Right hindlimb (tissue), 1 donor: ENCODE results near the gene USP30.
"Not testable (repeated sequence)": the region's sequence is repeated elsewhere in the genome, so short reads cannot be mapped to it uniquely, and the experiment has no call there.

Experiments
- DNase-seq: peaks from one replicate; pipeline ENCODE4 v3.0.0-alpha.2; 2018

Gene USP30, protein sequence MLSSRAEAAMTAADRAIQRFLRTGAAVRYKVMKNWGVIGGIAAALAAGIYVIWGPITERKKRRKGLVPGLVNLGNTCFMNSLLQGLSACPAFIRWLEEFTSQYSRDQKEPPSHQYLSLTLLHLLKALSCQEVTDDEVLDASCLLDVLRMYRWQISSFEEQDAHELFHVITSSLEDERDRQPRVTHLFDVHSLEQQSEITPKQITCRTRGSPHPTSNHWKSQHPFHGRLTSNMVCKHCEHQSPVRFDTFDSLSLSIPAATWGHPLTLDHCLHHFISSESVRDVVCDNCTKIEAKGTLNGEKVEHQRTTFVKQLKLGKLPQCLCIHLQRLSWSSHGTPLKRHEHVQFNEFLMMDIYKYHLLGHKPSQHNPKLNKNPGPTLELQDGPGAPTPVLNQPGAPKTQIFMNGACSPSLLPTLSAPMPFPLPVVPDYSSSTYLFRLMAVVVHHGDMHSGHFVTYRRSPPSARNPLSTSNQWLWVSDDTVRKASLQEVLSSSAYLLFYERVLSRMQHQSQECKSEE

DNA sequence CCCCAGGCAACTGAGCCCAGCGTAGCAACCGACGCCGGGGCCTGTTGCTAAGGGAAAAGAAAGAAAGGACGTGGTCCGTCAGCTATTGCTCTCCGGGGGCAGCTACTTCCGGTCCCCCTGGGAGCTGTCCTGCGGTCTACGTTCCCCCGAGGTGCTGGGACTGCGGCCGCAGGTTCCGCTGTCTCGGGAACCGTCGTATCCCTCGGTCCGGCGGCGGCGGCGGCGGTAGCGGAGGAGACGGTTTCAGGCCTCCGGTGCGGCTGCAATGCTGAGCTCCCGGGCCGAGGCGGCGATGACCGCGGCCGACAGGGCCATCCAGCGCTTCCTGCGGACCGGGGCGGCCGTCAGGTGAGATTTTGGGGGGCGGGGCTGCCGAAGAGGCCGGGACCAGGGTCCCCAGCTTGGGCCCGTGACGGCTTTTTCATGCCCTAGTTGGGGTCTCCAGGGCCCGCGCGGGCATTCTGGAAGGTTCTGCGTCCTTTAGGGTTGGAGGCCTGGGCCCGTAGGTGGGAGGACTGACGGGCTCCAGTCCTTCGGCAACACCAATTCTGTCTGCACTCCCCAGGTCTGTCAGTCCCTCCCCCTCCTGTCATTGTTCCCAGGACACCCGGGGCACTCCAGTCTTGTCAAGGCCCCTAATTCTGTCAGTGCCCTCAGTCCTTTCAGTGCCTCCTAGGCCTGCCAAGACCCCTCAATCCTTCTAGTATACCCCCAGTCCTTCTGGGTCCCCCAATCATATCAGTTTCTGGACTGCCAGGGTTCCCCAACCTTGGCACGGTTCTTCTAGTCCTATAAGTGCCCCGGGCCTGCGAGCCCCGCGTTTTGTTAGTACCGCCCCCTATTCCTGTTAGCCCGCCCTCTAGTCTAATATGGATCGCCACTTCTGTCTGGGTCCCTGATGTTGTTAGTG is at the start of gene USP30:
Gene USP30, plus strand, starts transcription at position 163 of the 910 bp plus-strand sequence. Its CDS starts 103 bp downstream, at position 266.
- DNase-seq, result peak; percentile 87

DNA sequence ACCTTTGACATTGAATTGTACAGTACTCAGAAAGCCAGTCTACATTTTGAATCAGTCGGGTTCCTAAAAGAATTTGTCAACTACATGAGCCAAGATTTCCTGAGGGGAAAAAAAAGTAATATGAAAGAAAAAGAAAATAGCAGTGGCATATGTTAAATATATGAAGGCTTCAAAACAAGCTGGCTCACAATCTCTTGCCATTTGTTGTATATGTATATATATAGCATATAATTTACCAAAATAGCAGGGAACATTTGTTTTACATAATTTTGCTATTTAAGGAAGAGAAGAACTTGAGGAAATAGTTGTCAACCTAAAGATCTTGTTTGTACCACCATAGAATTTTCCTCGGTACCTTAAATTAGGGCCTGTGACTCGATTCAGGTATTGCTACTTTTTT is 48.4 kb upstream of the USP30 start:
- no peak for DNase-seq

- DNase-seq, result no peak
Measured at GRCh38 chr12:109009766-109010165, 42.6 kb upstream of the USP30 start.

- DNase-seq, result no peak
Measured at GRCh38 chr12:109010259-109010658, 42.1 kb upstream of the USP30 start.

DNA sequence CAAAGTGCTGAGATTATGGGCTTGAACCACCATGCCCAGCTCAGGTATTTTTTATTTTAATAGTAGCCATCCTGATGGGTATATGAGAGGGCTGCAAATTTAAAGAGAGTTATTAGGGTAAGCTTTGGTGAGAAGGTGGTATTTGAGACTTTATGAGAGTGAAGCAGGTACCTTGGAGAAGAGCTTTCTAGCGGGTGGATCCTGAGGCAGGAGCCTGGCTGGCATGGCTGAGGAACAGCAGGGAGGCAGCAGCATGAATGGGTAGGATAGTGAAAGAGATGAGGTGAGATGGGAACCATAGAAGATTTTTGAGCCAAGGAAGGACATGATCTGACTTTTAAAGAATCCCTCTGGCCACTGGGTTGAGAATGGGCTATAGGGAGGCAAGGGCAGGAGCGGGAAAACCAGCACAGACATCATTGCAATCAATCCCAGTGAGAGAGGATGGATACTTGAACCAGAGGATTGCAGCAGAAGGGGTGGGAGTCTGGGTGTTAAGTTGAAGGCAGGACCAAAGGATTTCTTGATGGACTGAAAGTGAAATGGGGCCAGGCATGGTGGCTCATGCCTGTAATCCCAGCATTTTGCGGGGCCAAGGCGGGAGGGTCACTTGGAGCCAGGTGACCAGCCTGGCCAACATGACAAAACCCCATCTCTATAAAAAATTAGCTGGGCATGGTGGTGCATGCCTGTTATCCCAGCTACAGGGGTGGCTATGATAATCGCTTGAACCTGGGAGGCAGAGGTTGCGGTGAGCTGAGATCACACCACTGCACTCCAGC is 37.2 kb upstream of the USP30 start:
- no peak for DNase-seq

DNA sequence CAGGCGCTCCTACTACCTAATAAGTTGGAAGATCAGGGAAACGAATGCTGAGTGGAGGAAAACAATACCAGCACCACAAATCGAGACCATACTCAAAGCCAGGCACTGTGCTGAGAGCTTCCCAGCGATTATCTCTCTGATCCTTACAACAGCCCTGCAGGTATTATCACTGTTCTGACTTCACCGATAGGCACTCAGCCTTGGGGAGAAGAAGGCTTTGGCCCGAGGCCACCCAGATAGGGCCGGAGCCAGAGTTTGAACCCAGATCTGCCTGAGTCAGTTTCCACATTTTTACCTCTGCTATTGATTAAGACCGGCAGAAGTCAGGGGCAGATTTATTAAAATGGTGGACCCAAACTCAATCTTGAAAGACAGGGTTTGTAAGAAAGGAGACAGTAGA is 36.4 kb upstream of the USP30 start:
- DNase-seq, result no peak

DNA sequence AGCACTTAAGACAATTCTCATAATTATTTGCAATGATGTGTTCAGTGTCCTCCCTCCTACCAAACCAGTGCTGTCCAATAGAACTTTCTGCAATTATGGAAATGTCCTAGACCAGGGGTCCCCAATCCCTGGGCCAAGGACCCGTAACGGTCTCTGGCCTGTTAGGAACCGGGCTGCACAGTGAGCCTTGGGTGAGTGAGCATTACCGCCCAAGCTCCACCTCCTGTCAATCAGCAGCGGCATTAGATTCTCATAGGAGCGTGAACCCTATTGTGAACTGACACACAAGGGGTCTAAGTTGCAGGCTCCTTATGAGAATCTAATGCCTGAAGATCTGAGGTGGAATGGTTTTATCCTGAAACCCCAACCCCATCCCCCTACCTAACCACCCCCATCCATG is 35.4 kb upstream of the USP30 start:
- no peak for DNase-seq

GRCh38 chr12:109018296-109018695 is 34.1 kb upstream of the USP30 start:
- DNase-seq, result no peak

- DNase-seq, result no peak
Measured at GRCh38 chr12:109020146-109020795, 32.1 kb upstream of the USP30 start.

GRCh38 chr12:109020796-109021380 is 31.5 kb upstream of the USP30 start, which contains the start of gene SVOP:
SVOP (minus strand) TSS chr12:109021068; CDS start chr12:109020868, 200 bp downstream.
- DNase-seq, result peak; percentile 90

DNA sequence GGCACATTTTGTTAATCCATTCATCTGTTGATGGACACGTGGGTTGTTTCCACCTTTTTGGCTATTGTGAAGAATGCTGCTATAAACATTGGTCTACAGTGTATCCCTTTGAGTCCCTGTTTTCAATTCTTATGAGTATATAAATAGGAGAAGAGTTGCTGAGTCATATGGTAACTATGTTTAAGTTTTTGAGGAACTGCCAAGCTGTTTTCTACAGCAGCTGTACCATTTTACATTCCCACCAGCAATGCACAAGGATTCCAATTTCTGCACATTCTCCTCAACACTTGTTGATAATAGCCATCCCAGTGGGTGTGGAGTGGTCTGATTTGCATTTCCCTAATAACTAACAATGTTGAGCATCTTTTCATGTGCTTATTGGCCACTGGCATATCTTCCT is 24.6 kb upstream of the USP30 start:
- DNase-seq, result no peak

DNA sequence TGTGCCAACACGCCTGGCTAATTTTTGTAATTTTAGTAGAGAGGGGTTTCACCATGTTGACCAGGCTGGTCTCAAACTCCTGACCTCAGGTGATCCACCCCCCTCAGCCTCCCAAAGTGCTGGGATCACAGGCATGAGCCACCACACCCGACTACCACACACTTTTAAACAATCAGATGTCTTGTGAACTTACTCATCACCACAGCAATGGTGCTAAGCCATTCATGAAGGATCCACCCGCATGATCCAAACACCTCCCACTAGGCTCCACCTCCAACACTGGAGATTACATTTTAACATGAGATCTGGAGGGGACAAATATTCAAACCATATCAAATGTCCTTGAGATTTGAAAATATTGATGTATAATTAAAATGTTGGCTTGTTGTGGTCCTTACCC is 23.8 kb upstream of the USP30 start:
- DNase-seq, result not testable (repeated sequence)

DNA sequence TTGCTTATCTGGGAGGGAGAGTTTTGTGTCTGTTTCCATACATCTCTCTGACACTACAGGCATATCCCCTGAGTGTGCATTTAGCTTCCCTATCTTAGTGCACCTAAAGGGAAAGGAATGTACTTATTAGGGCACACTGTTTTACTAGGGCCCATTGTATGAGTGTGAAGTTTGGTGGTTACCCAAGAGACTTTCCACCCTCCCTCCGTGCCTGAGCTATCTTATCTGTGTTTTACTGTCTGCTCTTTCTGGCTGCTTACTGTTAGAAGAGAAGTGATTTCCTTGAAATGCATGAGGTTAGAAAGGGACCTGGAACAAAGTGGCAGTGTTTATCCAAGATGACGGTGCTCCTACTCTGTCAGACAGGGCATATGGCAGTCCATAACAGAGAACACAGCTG is 23.0 kb upstream of the USP30 start:
- DNase-seq, result no peak

DNA sequence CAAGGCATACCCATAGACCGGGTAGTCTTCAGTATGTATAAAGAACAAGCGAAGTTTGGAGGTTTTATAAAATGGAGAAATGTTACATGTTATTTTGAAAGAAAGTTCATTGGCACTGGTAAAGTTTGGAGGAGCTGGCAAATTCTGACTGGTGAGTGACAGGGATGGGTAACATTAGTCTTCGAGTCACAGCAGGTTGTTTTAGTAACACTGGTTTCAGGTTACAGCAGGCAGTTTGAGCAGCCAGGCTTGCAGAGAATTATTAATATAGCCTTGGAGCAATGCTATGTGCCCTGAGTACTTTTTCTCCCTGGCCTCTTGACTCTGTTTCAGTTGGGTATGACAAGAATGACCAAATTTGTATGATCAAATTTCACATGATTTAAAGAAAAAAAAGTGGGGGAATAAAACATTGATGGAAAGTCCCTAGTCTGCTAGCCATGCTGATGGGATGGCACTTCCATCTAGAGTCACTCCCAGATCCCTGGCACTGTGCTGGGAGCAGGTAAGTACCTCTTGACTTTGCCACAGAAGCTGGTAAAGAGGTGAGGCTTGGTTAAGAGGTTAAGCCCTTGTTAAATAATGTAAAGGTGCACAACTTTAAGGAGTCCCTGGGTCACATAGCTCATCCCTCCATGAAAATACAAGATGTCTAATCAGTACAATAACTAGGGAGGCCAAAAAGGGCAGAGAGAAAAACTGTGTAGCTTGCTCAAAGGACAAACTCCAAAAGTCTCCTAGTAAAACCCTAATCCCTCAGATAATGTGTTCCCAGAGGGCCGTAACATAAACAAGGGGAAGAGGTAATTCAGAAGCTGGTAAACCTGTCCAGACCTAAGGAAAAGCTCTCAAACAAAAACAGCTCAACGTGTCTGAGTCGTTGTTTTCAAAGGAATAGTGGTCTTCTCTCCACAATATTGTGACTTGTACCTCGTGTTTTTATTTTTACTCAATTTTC is 18.9 kb upstream of the USP30 start:
- no peak for DNase-seq

- DNase-seq, result no peak
Measured at GRCh38 chr12:109036975-109037374, 15.4 kb upstream of the USP30 start.

GRCh38 chr12:109044241-109044640 is 8.1 kb upstream of the USP30 start:
- DNase-seq, result no peak

DNA sequence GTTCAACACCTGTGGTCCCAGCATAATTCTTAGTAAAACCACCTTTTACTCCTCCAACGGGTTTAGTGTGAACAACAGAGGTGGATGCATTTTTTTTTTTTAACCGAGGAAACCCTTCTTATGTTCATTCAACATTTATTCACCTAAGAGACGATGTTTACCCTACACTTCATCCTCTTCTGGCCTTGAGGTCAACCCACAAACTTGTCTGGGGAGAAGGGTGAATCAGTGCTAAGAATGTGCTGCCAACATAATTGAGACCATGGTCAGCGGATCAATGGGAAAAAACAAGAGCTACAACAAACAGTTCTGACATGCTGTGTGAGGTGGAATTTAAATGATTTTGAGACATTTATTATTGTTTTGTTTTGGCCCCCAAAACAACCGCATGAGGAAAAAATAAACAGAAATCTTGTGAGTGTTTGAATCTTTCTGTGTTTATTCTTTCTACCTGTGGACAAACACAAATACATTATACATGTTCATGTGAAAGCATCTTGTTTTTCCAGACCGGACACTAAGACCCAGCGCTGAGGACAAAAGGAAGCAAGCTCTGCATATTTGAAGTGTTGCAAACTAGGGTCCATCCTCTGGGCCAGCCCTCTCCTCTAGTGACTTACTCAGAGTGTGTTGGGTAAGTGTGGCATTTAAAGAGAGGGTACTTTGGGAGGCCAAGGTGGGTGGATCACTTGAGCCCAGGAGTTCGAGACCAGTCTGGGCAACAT is 5.1 kb upstream of the USP30 start:
- DNase-seq, result no peak

DNA sequence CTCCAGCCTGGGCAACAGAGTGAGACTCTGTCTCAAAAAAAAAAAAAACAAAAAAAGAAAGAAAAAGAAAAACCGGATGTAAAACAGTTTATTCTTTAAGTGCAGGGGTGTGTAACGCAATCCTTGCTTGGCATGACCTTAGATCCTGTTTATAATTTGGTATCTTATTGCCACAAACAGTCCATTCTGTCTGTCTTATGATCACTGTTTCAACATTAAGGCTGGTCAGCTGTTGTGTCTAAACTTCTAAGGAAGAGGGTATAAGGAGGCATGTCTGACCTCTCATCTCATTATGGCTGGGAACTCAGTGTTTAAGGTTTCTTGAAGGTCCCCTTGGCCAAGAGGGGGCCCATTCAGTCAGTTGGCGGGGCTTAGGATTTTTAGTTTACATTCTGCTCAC is 3.7 kb upstream of the USP30 start:
- DNase-seq, result not testable (repeated sequence)

DNA sequence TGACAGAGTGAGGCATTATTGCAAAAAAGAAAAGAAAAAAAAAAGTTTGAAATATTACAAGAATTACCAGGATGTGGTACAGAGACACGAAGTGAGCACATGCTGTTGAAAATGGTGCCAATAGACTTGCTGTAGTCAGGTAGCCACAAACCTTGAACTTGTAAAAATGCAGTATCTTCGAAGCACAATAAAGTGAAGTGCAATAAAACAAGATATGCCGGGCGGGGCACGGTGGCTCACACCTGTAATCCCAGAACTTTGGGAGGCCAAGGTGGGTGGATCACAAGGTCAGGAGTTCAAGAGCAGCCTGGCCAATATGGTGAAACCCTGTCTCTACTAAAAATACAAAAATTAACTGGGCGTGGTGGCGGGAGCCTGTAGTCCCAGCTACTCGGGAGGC is 2.6 kb upstream of the USP30 start:
- DNase-seq, result not testable (repeated sequence)

DNA sequence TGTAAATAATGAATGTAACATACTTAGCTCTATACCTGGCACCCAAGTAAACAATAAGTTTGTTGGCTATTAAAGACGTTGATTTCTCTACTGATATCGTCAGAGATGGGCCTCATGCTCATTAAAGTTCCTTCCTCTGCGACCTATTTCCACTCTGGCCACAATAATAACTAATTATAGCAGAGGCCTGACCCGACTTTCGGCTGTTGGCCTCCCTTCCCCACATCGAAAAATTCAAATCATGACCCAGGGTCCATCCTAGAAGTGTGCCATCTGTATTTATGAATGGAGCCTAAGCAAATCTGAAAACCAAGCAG is 321 bp upstream of the USP30 start:
- no peak for DNase-seq
